Upper lobe of left lung (tissue), 4 donors: ENCODE measurements around the gene AKAP6.

ENCODE experiments used
- CTCF ChIP-seq, 6 experiments: fragments of 450-650 bp in 4 of 6; fragments of 200-600 bp in 2 of 6; sonication (generic) in 2 of 6; IDR thresholded peaks; one replicate each; pipeline ENCODE4 v1.5.1; 2016 to 2019; ENCODE audit warnings: antibody characterized with exemption in 6 of 6
- POLR2A ChIP-seq, 4 donors: fragments of 450-650 bp; IDR thresholded peaks; one replicate each; pipeline ENCODE4 v1.5.1; 2016 to 2017; ENCODE audit warnings: antibody characterized with exemption in 4 of 4, mild to moderate bottlenecking in 2 of 4

- TF ChIP-seq POLR2A (IDR thresholded peaks at IDR 0.05), result no peak
- no peak for TF ChIP-seq CTCF (IDR thresholded peaks at IDR 0.05)
Observed at GRCh38 chr14:32679927-32680612, 351.0 kb downstream of the AKAP6 start.
